NCI-H446 treated with DMSO at 0.1 percent for 48 hours (cell line): ENCODE measurements around the gene IMPG2.

Source experiments
- DNase-seq: peaks from one replicate; lab custom pipeline; 2025; lab: John Stamatoyannopoulos, UW

IMPG2 gene

DNA sequence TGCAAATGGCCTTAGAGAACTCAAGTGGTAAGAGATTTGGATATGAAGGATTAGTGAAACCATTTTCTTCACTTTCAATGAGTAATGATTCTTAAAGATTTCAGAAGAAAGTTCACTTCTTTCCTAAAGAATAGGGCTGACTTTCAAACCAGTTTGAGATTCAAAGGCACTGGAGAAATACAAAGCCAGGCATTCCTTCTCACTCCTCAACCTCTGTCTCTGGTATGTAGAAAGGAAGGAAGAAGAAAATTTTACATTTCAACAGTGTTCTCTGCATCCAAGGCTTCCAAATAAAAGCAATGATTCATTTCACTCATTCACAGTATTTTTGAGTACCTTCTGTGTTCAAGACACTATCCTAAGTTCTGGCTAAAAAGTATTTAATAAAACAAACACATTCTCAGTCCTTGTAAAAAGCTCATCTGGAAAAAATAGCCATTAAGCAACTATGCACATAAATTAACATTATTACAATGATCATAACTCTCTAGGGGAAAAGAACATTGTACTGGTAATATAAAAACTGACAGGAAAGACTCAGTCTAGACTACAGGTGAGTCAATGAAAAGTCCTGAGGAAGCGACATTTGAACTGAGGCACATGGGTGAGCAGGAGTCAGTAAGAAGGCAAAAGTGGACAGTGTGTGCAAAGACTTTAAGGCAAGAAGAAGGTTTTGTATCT lies 79.5 kb downstream of the IMPG2 start:
- DNase-seq, result no peak

- no peak for DNase-seq
Measured at GRCh38 chr3:101235048-101235447, 85.3 kb downstream of the IMPG2 start.

GRCh38 chr3:101230618-101231017 lies 89.8 kb downstream of the IMPG2 start:
- DNase-seq, result no peak

- DNase-seq, result no peak
Measured at GRCh38 chr3:101229681-101230080, 90.7 kb downstream of the IMPG2 start.

- DNase-seq, result no peak
Measured at GRCh38 chr3:101228441-101228840, 91.9 kb downstream of the IMPG2 start.

- no peak for DNase-seq
Measured at GRCh38 chr3:101224739-101225138, 95.6 kb downstream of the IMPG2 start.

DNA sequence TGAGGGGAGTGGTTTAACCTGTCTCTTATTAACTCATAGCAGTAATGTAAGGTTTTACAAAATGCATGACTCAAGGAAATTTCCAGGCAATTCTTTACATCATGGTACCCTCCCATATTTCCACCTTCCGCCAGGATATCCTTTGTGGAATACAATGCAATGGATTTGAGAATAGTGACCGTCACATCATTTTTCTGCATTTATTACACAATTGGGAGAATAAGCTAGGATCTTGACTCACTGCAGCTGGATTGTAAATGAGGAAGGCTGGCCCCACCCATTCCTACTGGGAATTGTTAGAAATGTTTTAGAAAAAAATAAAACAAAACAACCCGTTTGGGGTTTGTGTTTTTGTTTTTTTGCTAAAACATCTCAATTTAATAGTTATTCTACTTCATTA lies 97.4 kb downstream of the IMPG2 start:
- DNase-seq, result no peak

- no peak for DNase-seq
Measured at GRCh38 chr3:101219842-101220560, 100.4 kb downstream of the IMPG2 start.

DNA sequence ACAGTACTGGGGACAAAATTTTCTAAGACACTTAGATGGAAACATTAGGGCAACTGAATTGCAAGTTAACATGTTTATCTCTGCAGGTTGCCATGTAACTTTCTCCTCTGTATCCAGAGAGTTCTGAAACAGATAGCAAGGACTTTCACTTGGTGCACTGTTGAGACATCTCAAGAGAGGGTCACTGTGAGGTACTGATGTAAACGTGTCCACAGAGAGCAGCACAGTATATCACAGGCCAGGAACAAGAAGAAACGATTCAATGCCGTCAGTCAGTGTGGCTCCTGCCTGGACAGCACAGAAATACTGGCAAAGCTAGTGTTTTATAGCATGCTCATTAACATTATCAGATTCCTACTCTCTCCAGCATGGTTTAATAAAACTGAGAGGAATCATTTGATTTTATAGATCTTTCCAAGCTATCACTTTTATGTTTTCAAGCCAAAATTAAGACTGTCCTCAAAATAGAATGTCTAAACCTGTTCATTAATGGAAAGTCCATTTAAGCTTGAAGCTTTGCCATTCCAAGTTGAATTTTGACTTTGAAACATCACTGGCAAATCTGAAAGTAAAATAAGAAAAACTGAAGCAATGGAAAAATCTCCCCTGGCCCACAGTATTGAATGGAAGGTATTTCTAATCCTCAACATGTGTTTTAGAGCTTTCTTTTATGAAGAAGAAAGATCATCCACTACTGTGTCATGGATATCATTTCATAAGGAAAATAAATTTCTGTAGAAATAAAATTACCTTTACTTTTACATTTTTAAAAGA lies 102.7 kb downstream of the IMPG2 start:
- DNase-seq, result no peak

DNA sequence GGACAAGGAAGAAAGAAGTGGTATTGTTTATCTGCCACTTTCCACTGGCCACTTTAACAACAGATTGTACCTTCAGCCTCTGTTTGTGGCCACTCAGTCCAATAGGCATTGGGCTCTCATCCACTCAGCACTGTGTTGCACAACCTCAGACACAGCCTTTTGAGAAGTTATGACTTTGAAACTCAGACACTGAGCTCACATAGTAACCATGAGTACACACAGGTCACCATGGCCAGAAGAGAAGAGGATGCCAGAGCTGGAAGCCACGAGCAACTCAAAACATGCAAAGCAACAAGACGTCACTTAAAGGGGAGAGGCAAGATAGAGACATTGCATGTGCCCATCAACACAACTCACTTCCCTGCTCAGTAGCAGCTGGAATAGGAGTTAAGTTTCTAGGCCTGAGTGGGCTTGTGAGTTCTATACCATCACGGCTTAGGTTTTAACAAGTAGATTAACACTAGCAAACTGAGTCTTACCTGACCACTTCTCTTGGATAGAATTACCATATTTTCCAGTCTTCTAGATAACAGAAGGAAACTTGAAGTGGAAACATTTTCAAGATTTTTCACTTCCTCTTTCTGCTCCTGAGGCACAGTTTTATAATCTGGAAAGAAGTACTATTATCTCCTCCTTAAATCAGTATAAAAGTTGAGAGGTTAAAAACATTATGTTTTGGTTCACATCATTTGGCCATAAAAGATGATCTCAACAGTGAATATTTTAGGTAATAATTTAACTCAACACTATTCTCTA lies 103.5 kb downstream of the IMPG2 start:
- DNase-seq, result no peak

GRCh38 chr3:101212730-101213129 lies 107.6 kb downstream of the IMPG2 start:
- DNase-seq, result no peak

DNA sequence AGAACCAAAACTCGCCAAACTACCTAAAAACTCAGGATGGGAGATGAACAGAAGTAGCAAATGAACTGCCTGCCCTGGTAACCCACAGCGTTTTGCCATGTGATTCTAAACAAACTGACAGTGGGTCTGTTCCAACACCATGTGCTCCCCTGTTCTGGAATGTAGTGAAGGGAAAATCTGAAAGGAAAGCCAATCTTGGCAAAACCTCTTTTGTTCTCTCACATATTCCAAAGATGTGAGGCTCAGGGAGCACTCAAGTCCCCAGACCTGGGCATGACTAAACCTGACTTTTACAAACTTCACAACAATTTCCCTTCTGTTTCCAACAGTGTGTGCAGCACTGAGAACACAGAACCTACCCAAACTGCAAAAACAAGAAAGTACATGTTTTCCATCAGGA lies 116.1 kb downstream of the IMPG2 start:
- DNase-seq, result no peak

DNA sequence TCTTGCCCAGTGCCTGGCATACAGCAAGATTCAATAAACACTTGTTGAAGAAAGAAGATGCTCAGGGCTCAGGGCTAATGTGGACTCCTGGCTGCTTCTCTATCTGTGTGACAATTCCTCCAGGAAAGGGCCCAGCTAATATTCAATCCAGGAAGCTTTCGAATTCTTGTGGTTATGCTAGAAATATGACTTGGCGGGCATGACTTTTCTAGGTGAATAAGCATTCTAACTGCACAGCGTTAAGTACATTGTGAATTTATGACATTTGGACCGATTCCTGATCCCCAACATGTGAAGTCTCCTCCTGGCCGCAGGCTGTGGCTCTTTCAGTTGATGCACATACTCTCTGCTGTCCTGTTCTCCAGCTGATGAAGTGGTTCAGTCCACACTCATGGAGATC lies 117.0 kb downstream of the IMPG2 start:
- DNase-seq, result no peak

DNA sequence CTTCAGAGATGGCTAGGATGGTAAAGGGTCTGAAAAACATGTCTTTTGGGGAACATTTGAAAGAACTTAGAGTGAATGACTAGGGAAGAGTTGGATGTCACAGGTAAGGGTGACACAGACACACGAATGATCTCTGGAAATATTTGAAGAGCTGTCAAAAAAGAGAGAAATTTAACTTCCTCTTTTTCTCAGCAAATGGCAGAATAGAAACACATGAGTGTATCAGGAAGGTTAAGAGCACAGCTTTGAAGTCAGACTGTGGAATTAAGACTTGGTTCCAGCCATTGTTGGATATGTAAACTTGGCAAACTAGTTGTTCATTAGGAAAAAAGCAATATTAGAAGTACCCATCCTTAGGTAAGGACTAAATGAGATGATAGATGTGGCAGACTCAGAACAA lies 117.7 kb downstream of the IMPG2 start:
- no peak for DNase-seq

DNA sequence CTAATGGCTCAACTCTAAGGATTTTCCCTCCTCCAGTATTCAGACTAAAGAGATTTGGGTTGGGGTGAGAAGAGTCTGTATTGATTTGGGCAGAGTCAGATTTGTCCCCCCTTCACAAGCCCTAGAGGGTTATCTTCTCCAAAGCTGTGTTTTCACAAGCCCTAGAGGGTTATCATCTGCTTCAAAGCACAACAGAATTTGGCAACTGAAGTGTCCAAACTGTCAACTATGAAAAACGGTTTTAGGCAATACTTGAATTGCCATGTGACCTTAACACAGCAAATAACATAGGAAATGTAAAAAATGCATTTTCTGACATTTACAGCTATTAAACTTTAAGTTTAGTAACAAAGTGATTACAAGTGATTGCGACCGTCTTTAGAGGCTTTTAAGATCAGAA lies 119.9 kb downstream of the IMPG2 start:
- no peak for DNase-seq

DNA sequence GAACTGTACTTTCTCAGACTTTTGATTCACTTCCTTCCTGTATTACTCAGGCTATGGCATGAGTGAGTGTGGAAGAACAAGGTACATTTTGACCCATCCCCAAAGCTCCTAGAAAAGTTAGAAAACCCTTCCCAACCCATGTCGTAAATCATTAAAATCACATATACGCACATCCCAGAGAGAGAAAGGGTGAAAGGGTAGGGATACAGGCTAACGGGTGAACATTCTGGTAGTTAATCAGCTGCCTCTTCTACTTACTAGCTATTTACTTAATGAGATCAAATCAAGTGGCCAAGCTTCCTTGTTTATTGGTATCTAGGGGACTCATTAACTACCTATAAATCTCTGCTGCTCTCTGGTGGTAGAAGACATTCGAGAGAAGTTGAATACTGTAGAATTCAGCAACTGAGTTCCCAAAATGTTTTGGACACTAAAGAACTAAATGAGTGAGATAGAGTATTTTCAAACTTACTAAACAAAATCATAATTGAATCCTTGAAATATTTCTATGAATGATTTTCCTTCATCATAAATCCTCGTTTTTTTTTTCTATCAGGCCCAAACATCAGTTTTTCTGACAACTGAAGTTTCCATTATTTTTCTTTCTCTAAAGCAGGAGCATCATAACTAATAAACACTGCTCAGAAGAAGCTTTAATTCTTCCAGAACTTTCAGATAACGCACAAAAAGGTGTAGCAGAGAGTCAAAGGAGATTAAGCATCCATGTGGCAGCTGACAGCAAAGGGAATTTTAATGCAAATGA lies 124.2 kb downstream of the IMPG2 start:
- peak; percentile 3 for DNase-seq

- no peak for DNase-seq
Measured at GRCh38 chr3:101194392-101194791, 126.0 kb downstream of the IMPG2 start.

DNA sequence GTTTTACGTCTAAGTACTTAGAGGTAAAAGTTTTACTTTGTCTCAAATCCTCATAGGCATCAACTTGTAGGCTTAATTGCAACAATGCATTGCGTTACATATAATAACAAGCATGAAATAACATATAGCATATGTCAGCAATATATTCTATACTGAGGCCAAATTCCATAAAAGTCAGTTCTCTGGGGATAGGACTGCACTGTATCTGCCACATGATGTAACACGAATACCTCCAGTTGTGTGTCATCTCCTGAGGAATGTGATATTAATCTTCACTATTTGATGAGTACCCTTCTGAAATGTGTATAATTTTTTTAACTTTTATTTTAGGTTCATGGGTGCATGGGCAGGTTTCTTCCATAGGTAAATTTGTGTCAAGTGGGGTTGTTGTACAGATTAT lies 126.4 kb downstream of the IMPG2 start:
- DNase-seq, result no peak

GRCh38 chr3:101189796-101190195 lies 130.6 kb downstream of the IMPG2 start:
- no peak for DNase-seq

- no peak for DNase-seq
Measured at GRCh38 chr3:101189176-101189575, 131.2 kb downstream of the IMPG2 start.

GRCh38 chr3:101185341-101185740 lies 135.0 kb downstream of the IMPG2 start:
- no peak for DNase-seq

DNA sequence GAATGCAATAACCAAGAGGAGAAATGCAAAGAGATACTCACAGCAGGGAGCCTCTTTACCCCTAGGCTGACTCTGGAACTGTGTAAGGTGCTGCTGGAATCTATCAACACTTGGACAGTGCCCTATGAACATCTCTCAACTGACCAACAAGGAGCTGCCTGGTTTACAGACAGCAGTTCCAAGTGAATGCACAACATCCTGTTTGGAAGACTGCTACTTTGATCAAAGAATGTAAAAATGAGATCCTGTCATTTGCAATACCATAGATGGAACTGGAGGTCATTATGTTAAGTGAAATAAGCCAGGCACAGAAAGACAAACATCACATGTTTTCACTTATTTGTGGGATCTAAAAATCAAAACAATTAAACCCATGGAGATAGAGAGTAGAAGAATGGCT lies 136.3 kb downstream of the IMPG2 start:
- DNase-seq, result no peak
